ENCODE measurements around the gene PKN1.

The PKN1 gene

GRCh38 chr19:14473073-14473977 lies 40.2 kb downstream of the PKN1 start:
- peak; percentile 20 for FAIRE-seq
- no peak for DNase-seq (ENCODE audit: insufficient read length, low spot score)
- no peak for TF ChIP-seq POU2F2 (IDR thresholded peaks at IDR 0.05; ENCODE audit: low read depth, low read length)
- TF ChIP-seq PAX5 (IDR thresholded peaks at IDR 0.05; ENCODE audit: insufficient read depth, low read length, severe bottlenecking), result no peak
- no peak for TF ChIP-seq SPI1 (IDR thresholded peaks at IDR 0.05; ENCODE audit: low read depth, low read length)
- no peak for TF ChIP-seq POLR2A (IDR thresholded peaks at IDR 0.05; ENCODE audit: low read depth, low read length)
- no peak for TF ChIP-seq TAF1 (IDR thresholded peaks at IDR 0.05; ENCODE audit: low read depth, low read length)
- TF ChIP-seq POLR2AphosphoS5 (IDR thresholded peaks at IDR 0.05; ENCODE audit: low read depth, low read length), result no peak

- FAIRE-seq (no peak), DNase-seq (ENCODE audit: insufficient read length, low spot score) (no peak)
- TF ChIP-seq POLR2A (IDR thresholded peaks at IDR 0.05; ENCODE audit: low read depth, low read length) (no peak), SPI1 (IDR thresholded peaks at IDR 0.05; ENCODE audit: low read depth, low read length) (no peak), TAF1 (IDR thresholded peaks at IDR 0.05; ENCODE audit: low read depth, low read length) (no peak), POLR2AphosphoS5 (IDR thresholded peaks at IDR 0.05; ENCODE audit: low read depth, low read length) (no peak), PAX5 (IDR thresholded peaks at IDR 0.05; ENCODE audit: insufficient read depth, low read length, severe bottlenecking) (no peak), POU2F2 (IDR thresholded peaks at IDR 0.05; ENCODE audit: low read depth, low read length) (no peak)
Measured at GRCh38 chr19:14473978-14474578, 41.0 kb downstream of the PKN1 start.

GRCh38 chr19:14474827-14475226 lies 41.7 kb downstream of the PKN1 start:
- FAIRE-seq (no peak), DNase-seq (ENCODE audit: insufficient read length, low spot score) (no peak)
- TF ChIP-seq POLR2A (IDR thresholded peaks at IDR 0.05; ENCODE audit: low read depth, low read length) (no peak), SPI1 (IDR thresholded peaks at IDR 0.05; ENCODE audit: low read depth, low read length) (no peak), TAF1 (IDR thresholded peaks at IDR 0.05; ENCODE audit: low read depth, low read length) (no peak), PAX5 (IDR thresholded peaks at IDR 0.05; ENCODE audit: insufficient read depth, low read length, severe bottlenecking) (no peak), POU2F2 (IDR thresholded peaks at IDR 0.05; ENCODE audit: low read depth, low read length) (no peak), POLR2AphosphoS5 (IDR thresholded peaks at IDR 0.05; ENCODE audit: low read depth, low read length) (no peak)

GRCh38 chr19:14475251-14476073 lies 42.4 kb downstream of the PKN1 start, which contains the start of gene PTGER1:
Gene PTGER1 (minus strand): TSS chr19:14475354. CDS start chr19:14474320, 1,034 bp downstream.
- DNase-seq (ENCODE audit: insufficient read length, low spot score) (no peak), FAIRE-seq (no peak)
- TF ChIP-seq SPI1 (IDR thresholded peaks at IDR 0.05; ENCODE audit: low read depth, low read length) (no peak), POU2F2 (IDR thresholded peaks at IDR 0.05; ENCODE audit: low read depth, low read length) (no peak), PAX5 (IDR thresholded peaks at IDR 0.05; ENCODE audit: insufficient read depth, low read length, severe bottlenecking) (no peak), POLR2AphosphoS5 (IDR thresholded peaks at IDR 0.05; ENCODE audit: low read depth, low read length) (no peak), TAF1 (IDR thresholded peaks at IDR 0.05; ENCODE audit: low read depth, low read length) (no peak), POLR2A (IDR thresholded peaks at IDR 0.05; ENCODE audit: low read depth, low read length) (no peak)

GRCh38 chr19:14476327-14476672 lies 43.2 kb downstream of the PKN1 start:
- TF ChIP-seq POLR2A (IDR thresholded peaks at IDR 0.05; ENCODE audit: low read depth, low read length) (no peak), POU2F2 (IDR thresholded peaks at IDR 0.05; ENCODE audit: low read depth, low read length) (no peak), PAX5 (IDR thresholded peaks at IDR 0.05; ENCODE audit: insufficient read depth, low read length, severe bottlenecking) (no peak), SPI1 (IDR thresholded peaks at IDR 0.05; ENCODE audit: low read depth, low read length) (no peak), POLR2AphosphoS5 (IDR thresholded peaks at IDR 0.05; ENCODE audit: low read depth, low read length) (no peak), TAF1 (IDR thresholded peaks at IDR 0.05; ENCODE audit: low read depth, low read length) (no peak)
- DNase-seq (ENCODE audit: insufficient read length, low spot score) (no peak), FAIRE-seq (no peak)

- FAIRE-seq, result no peak
- TF ChIP-seq POLR2AphosphoS5 (IDR thresholded peaks at IDR 0.05; ENCODE audit: low read depth, low read length) (no peak), PAX5 (IDR thresholded peaks at IDR 0.05; ENCODE audit: insufficient read depth, low read length, severe bottlenecking) (no peak), SPI1 (IDR thresholded peaks at IDR 0.05; ENCODE audit: low read depth, low read length) (no peak), TAF1 (IDR thresholded peaks at IDR 0.05; ENCODE audit: low read depth, low read length) (no peak), POU2F2 (IDR thresholded peaks at IDR 0.05; ENCODE audit: low read depth, low read length) (no peak), POLR2A (IDR thresholded peaks at IDR 0.05; ENCODE audit: low read depth, low read length) (no peak)
- DNase-seq (ENCODE audit: insufficient read length, low spot score), result no peak
Measured at GRCh38 chr19:14476673-14477401, 43.7 kb downstream of the PKN1 start.

- TF ChIP-seq SPI1 (IDR thresholded peaks at IDR 0.05; ENCODE audit: low read depth, low read length) (no peak), TAF1 (IDR thresholded peaks at IDR 0.05; ENCODE audit: low read depth, low read length) (no peak), POLR2AphosphoS5 (IDR thresholded peaks at IDR 0.05; ENCODE audit: low read depth, low read length) (no peak), PAX5 (IDR thresholded peaks at IDR 0.05; ENCODE audit: insufficient read depth, low read length, severe bottlenecking) (no peak), POLR2A (IDR thresholded peaks at IDR 0.05; ENCODE audit: low read depth, low read length) (no peak), POU2F2 (IDR thresholded peaks at IDR 0.05; ENCODE audit: low read depth, low read length) (no peak)
- DNase-seq (ENCODE audit: insufficient read length, low spot score) (no peak), FAIRE-seq (no peak)
Measured at GRCh38 chr19:14477418-14478112, 44.5 kb downstream of the PKN1 start.

- TF ChIP-seq TAF1 (IDR thresholded peaks at IDR 0.05; ENCODE audit: low read depth, low read length), result no peak
- FAIRE-seq (no peak), DNase-seq (ENCODE audit: insufficient read length, low spot score) (no peak)
Measured at GRCh38 chr19:14478113-14478545, 45.0 kb downstream of the PKN1 start.
